Transverse colon (tissue), 3 donors: ENCODE measurements around the gene LYPD6B.

Source experiments
- CTCF ChIP-seq, 5 experiments: fragments of 200-600 bp in 3 of 5; fragments of 450-650 bp in 2 of 5; sonication (generic) in 3 of 5; IDR thresholded peaks; 1 replicate in 2 of 5; 2 replicates in 3 of 5; pipeline ENCODE4 v1.5.1; 2016 to 2017; ENCODE audit warnings: antibody characterized with exemption in 5 of 5, inconsistent platforms in 3 of 5, mild to moderate bottlenecking in 2 of 5, moderate library complexity in 1 of 5
- POLR2A ChIP-seq: fragments of 450-650 bp; IDR thresholded peaks from one replicate; pipeline ENCODE4 v1.6.1; 2016; ENCODE audit warnings: antibody characterized with exemption, mild to moderate bottlenecking, moderate library complexity

- TF ChIP-seq POLR2A, result no peak
- TF ChIP-seq CTCF (IDR thresholded peaks at IDR 0.05), result no peak
Measured at GRCh38 chr2:149034406-149034805, 4.1 kb upstream of the LYPD6B start.
